Peyer's patch (tissue), 4 donors: Measurements from ENCODE around the gene GRIFIN.

Experiments
- POLR2A ChIP-seq, 2 donors: fragments of 450-650 bp; IDR thresholded peaks; one replicate each; pipeline ENCODE4 v1.5.1; 2017; ENCODE audit warnings: antibody characterized with exemption in 2 of 2, mild to moderate bottlenecking in 2 of 2, moderate library complexity in 2 of 2
- TF ChIP-seq, protein P1 (sequence below), 6 experiments: fragments of 450-650 bp in 4 of 6; fragments of 200-600 bp in 2 of 6; sonication (generic) in 1 of 6; IDR thresholded peaks; one replicate each; pipeline ENCODE4 v1.5.1; 2017 to 2019; ENCODE audit warnings: antibody characterized with exemption in 6 of 6, mild to moderate bottlenecking in 3 of 6, moderate library complexity in 1 of 6

DNA sequence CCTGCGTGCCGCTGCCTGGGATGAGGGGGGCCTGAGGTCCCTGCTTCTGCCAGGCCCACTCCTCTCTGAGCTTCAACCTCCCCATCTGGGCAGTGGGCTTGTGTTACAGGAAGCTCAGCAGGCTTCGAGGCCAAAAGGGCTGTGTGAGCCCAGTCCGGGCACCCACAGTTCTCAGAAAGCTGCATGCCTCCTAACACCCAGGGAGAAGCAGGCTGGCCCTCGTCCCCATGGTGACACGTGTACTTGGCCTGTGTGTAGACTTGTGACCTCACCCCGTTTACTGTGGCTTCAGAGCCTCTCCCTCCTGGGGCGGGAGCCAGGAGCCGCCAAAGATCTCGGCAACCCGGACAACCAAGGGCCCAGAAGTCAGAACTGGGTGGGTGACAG, 2.2 kb upstream of the GRIFIN start:
- TF ChIP-seq, protein P1, sequence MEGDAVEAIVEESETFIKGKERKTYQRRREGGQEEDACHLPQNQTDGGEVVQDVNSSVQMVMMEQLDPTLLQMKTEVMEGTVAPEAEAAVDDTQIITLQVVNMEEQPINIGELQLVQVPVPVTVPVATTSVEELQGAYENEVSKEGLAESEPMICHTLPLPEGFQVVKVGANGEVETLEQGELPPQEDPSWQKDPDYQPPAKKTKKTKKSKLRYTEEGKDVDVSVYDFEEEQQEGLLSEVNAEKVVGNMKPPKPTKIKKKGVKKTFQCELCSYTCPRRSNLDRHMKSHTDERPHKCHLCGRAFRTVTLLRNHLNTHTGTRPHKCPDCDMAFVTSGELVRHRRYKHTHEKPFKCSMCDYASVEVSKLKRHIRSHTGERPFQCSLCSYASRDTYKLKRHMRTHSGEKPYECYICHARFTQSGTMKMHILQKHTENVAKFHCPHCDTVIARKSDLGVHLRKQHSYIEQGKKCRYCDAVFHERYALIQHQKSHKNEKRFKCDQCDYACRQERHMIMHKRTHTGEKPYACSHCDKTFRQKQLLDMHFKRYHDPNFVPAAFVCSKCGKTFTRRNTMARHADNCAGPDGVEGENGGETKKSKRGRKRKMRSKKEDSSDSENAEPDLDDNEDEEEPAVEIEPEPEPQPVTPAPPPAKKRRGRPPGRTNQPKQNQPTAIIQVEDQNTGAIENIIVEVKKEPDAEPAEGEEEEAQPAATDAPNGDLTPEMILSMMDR (IDR thresholded peaks at IDR 0.05) = no peak
- TF ChIP-seq POLR2A (IDR thresholded peaks at IDR 0.05) = no peak
